ENCODE data around the gene FFAR4.

DNA sequence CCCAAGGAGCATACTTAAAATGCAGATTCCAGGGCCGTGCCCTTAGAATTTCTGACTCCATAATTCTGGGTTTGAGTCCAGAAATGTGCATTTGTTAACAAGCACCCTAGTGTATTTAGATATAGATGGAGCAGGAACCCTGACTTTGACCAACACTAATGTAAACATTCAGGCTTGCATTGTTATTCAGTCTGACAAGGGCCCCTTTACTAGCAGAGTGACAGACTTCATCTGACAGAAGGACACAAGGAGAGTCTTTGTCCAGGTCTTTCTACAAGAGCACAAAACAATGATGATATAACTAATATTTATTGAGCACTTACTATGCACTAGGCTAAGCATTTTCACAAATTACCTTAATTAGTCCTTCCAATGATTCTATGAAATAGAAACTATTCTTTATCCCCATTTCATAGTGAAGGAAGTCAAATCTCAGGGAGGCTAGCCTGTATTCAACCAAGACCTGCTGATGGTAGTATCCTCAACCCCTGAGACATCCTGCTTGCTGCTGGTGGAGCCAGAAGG lies 30.7 kb downstream of the FFAR4 start:
- TF ChIP-seq, protein P1, sequence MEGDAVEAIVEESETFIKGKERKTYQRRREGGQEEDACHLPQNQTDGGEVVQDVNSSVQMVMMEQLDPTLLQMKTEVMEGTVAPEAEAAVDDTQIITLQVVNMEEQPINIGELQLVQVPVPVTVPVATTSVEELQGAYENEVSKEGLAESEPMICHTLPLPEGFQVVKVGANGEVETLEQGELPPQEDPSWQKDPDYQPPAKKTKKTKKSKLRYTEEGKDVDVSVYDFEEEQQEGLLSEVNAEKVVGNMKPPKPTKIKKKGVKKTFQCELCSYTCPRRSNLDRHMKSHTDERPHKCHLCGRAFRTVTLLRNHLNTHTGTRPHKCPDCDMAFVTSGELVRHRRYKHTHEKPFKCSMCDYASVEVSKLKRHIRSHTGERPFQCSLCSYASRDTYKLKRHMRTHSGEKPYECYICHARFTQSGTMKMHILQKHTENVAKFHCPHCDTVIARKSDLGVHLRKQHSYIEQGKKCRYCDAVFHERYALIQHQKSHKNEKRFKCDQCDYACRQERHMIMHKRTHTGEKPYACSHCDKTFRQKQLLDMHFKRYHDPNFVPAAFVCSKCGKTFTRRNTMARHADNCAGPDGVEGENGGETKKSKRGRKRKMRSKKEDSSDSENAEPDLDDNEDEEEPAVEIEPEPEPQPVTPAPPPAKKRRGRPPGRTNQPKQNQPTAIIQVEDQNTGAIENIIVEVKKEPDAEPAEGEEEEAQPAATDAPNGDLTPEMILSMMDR (IDR thresholded peaks at IDR 0.05): no peak
- TF ChIP-seq POLR2A (IDR thresholded peaks at IDR 0.05): no peak
